AG09309 (cell line): ENCODE data around the gene DCBLD1.
"Not testable (repeated sequence)": the region's sequence is repeated elsewhere in the genome, so short reads cannot be mapped to it uniquely, and the experiment has no call there.

ENCODE experiments used
- DNase-seq: peaks from one replicate; pipeline ENCODE4 v3.0.0-alpha.2; 2010; ENCODE audit warnings: low read depth
- H3K4me3 ChIP-seq: 2 replicates; pipeline ENCODE4 v1.5.1; 2011; ENCODE audit warnings: mild to moderate bottlenecking, low read depth, low read length, moderate library complexity; ENCODE audit not compliant: control insufficient read depth
- TF ChIP-seq, protein P1 (sequence below): IDR thresholded peaks from 2 replicates; pipeline ENCODE4 v1.5.1; 2011; ENCODE audit warnings: mild to moderate bottlenecking, low read depth, low read length, inconsistent platforms; ENCODE audit not compliant: insufficient read depth, control insufficient read depth; ENCODE audit errors: missing control alignments

Gene DCBLD1

DNA sequence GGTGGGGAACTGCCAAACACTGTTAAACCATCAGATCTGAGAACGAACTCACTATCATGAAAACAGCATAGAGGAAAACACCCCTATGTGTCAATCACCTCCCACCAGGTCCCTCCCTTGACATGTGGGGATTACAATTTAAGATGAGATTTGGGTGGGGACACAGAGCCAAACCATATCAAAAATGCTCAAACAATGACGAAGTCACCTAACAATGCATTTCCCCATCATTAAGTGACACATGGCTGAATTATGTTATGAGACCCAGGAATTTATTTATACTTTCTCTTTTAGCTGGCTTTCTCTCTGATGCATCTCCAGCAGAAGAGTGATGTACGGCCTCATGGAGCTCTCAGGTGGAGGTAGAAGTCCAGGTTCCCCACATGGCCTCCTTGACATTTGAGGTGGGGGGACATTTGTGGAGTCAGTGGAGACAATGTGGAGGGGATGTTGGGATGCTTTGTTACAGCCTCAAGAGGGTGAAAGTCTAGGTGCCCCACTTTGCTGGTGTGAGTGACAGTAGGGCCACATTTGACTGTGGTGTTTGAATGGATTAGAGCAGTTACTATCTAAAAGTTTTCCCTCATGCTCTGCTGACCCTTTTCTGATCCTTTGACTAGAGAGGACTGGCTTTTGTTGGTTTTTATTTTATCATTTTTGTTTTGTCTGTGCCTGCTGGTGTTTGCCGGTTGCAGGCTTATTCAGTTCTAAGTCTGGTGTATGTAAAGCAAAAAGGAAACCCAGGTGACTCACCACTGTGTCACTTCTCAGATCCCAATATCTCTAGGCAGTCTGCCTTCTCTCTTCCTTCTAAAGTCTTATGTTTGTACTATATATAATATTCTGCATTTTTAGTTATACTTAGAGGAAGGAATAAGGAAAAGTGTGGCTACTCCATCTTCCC is 18.5 kb upstream of the DCBLD1 start:
- H3K4me3 ChIP-seq, result peak overlapping the region; percentile 6
- no peak for DNase-seq

DNA sequence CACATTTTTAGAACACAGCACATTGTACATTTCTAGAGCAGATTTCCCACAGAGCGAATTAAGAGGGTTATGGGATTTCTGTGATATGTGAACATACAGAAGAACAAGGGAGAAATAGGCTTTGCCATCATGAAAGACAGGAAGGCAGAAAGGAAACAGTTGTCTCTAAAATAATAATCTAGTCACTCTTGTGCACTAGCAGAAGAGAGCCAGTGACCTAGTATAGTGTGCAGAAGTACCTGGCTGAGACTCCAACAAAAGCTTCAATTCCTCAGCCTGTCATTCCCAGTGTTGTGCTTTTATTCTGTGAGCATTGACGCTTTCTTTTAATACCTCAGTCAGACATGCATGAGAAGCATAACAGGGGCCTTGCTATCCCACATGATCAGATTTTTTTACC is 17.8 kb upstream of the DCBLD1 start:
- H3K4me3 ChIP-seq, result no peak overlapping the region
- no peak for DNase-seq
- TF ChIP-seq, protein P1, sequence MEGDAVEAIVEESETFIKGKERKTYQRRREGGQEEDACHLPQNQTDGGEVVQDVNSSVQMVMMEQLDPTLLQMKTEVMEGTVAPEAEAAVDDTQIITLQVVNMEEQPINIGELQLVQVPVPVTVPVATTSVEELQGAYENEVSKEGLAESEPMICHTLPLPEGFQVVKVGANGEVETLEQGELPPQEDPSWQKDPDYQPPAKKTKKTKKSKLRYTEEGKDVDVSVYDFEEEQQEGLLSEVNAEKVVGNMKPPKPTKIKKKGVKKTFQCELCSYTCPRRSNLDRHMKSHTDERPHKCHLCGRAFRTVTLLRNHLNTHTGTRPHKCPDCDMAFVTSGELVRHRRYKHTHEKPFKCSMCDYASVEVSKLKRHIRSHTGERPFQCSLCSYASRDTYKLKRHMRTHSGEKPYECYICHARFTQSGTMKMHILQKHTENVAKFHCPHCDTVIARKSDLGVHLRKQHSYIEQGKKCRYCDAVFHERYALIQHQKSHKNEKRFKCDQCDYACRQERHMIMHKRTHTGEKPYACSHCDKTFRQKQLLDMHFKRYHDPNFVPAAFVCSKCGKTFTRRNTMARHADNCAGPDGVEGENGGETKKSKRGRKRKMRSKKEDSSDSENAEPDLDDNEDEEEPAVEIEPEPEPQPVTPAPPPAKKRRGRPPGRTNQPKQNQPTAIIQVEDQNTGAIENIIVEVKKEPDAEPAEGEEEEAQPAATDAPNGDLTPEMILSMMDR, result no peak

More for the DNA sequence above, 18.5 kb upstream of the DCBLD1 start:
- TF ChIP-seq, protein P1, result no peak

DNA sequence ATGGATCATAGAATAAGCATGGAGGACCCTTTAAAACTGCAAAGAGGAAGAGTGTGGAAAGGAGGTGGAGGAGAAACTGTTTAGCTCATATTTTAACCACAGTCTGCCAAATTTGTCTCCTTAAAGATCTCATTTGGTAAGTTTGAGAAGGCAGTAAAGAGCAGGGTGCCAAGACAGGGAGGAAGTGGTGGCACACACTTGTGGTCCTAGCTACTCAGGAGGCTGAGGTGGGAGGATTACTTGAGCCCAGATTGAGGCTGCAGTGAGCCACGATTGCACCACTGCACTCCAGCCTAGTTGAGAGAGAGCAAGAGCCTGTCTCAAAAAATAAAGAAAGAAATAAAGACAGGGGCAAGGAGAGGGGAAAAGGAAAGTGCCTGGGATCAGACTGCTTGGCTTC is 16.8 kb upstream of the DCBLD1 start:
- H3K4me3 ChIP-seq, result no peak overlapping the region
- no peak for DNase-seq
- TF ChIP-seq, protein P1, result no peak

DNA sequence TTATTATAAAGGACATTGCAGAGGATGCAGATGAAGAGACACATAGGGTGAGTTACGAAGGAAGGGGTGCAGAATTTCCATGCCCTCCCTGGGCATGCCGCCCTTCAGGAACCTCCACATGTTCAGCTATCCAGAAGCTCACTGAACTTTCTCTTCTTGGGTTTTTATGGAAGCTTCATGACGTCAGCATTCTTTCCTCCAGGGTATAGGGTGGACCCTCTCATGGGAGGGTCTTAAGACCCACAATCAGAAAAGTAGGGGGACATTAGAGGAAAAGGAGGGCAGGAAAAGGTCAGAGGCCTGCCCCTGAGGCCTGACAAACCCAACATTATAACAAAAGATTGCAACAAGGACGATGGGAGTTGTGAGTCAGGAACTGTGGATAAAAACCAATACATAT is 14.6 kb upstream of the DCBLD1 start:
- H3K4me3 ChIP-seq, result no peak overlapping the region
- TF ChIP-seq, protein P1, result no peak
- no peak for DNase-seq

DNA sequence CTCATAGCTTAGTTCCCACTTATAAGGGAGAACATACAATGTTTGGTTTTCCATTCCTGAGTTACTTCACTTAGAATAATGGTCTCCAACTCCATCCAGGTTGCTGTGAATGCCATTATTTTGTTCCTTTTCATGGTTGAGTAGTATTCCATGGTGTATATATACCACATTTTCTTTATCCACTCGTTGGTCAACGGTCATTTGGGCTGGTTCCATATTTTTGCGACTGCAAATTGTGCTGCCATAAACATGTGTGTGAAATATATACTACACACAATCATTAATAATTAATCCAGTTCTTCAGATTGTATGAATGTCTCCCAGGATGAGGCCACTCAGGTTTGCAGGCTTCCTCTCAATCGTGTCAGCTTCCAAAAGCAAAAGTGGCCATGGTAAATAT is 13.9 kb upstream of the DCBLD1 start:
- DNase-seq, H3K4me3 ChIP-seq: not testable (repeated sequence)

DNA sequence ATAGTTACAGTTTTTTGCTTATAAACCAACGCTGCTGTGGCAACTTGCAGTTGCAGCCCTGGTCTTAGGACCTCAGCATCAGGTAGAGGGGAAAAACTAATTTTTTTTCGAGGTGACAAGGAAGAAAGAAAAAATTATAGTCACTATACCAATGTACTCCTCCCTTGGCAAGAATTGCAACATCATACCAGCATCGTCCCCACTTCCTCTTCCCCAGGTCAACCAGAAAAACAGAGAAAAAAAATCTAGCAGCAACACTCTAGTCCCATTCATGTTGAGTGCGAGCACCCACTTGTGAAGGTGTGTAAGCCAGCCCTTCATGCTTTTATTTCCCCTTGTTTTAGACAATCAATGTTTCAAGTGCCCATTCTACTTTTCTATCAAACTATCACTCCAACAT is 13.1 kb upstream of the DCBLD1 start:
- H3K4me3 ChIP-seq, result no peak overlapping the region
- DNase-seq, result no peak
- TF ChIP-seq, protein P1, result no peak

DNA sequence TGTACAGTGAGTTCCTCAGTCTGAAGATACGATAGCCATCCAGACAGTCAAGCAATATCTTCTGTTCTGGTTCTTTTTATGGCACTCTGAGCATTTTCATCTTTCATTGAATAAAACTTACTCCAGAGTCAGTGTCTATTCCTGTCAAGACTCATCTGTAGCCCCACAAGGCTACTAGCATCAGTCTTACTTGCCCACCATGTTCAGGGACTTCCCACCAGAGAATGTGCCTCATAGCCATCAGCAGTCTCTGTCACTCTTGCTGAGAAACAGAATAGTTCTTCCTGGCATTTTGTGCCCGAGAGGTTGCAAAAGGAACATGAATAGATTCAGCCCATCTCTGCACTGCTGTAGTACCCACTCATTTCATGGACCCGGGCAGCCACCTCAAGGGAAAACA is 12.7 kb upstream of the DCBLD1 start:
- no peak for DNase-seq
- TF ChIP-seq, protein P1, result no peak
- no peak overlapping the region for H3K4me3 ChIP-seq
